ENCODE measurements around the gene GTF2H2C.
"Not testable (repeated sequence)": the region's sequence is repeated elsewhere in the genome, so short reads cannot be mapped to it uniquely, and the experiment has no call there.

GTF2H2C gene

DNA sequence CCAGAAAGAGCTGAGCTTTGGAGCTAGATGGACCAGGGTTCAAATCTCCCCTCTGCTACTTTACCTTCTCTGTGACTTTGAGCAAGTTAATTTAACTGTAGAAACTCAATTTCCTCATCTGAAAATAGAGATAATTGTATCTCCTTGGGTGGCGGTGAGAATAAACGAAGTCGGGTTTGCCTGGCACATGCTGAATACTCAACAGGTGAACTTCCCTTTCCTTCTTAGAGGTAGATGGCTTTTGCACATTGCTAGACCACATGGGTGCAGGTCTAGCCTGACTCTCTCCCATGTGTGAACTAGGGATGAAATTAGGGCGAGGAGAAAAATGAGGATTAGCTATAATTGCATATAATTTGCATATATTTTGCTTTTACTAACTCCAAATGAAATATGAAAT lies 31.4 kb upstream of the GTF2H2C start:
- Histone ChIP-seq H4K8ac (ENCODE audit: low read length) (no peak overlapping the region), H3K4me3 (ENCODE audit: insufficient read depth in 1 of 2, low read depth in 1 of 2, low read length in 2 of 2) (no peak overlapping the region), H2AK5ac (ENCODE audit: low read length, severe bottlenecking) (no peak overlapping the region), H3K4me2 (ENCODE audit: low read length, poor library complexity, severe bottlenecking) (no peak overlapping the region), H3K9ac (ENCODE audit: low read length) (no peak overlapping the region), H2BK12ac (ENCODE audit: low read length in 2 of 2) (no peak overlapping the region), H3K18ac (ENCODE audit: low read depth in 1 of 2, low read length in 2 of 2) (no peak overlapping the region), H3K36me3 (ENCODE audit: control insufficient read depth in 1 of 2, insufficient read depth in 2 of 2, low read depth in 1 of 2, low read length in 2 of 2) (no peaks in the 10 kb centered on the region), H3K79me1 (replicated peaks; ENCODE audit: low read length, poor library complexity, severe bottlenecking) (no peaks in the 10 kb centered on the region), H2BK120ac (ENCODE audit: low read depth, low read length) (no peak overlapping the region), H3K4ac (ENCODE audit: low read depth in 1 of 2, low read length in 2 of 2) (no peak overlapping the region), H3K27me3 (ENCODE audit: control insufficient read depth in 1 of 2, insufficient read depth in 1 of 2, low read length in 2 of 2) (no peaks in the 10 kb centered on the region), H2AFZ (ENCODE audit: low read depth, low read length) (no peak overlapping the region), H3K14ac (ENCODE audit: low read length in 2 of 2) (no peak overlapping the region), H3K23ac (ENCODE audit: low read length in 2 of 2) (no peak overlapping the region), H3K27ac (ENCODE audit: low read length, poor library complexity, severe bottlenecking) (no peak overlapping the region), H2BK15ac (ENCODE audit: low read depth, poor library complexity, severe bottlenecking) (no peak overlapping the region), H2BK5ac (ENCODE audit: low read depth, low read length, poor library complexity, severe bottlenecking) (no peak overlapping the region), H4K91ac (ENCODE audit: low read length) (no peak overlapping the region), H3K9me3 (ENCODE audit: control insufficient read depth, low read length) (no peaks in the 10 kb centered on the region), H3K4me1 (ENCODE audit: control insufficient read depth, insufficient read depth, low read depth, low read length) (no peaks in the 10 kb centered on the region)
- DNase-seq: no peak
- WGBS: 90% methylated on average over 3 of the region's 4 CpGs

DNA sequence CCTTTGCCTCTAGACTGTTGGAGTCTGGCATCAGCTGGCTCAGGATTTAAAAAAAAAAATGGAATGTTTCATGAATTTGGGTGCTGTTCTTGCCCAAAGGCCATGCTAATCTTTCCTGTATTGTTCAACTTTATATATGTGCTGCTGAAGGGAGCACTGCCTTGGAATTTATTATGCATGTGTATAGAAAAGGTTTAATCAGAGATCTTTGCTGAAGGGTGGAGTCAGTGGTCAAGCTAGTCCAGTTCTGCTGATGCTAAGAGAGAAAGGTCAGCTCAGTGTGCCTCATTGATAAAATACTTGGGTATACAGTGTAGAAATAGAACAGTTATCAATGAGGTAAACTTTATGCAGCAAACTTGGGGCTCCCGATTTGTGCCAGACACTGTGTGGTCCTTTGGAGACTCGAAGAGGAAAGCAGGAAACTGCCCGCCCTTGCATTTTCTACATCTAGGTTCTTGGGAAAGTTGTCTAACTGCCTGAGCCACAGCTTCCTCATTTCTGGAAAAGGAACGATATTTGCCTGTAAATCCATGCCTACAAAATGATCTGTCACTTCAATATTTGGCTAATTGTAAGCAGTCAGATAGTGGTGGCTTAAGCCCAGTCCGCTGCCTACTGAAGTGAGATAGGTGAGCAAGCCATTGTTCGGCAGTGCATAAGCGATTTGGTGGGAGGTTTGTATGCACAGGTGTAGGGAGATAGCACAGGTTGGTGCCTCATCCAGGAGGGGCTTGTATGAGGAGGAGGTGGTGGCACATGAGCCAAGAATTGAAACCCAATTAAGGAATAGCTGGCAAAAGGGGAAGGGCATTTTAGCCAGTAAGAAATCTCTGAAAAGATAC lies 29.2 kb upstream of the GTF2H2C start:
- no peak overlapping the region for H2BK5ac ChIP-seq (ENCODE audit: low read depth, low read length, poor library complexity, severe bottlenecking)
- no peak overlapping the region for H2BK12ac ChIP-seq (ENCODE audit: low read length in 2 of 2)
- H3K79me1 ChIP-seq (replicated peaks; ENCODE audit: low read length, poor library complexity, severe bottlenecking): no peaks in the 10 kb centered on the region
- no peak overlapping the region for H3K23ac ChIP-seq (ENCODE audit: low read length in 2 of 2)
- no peak overlapping the region for H3K4me2 ChIP-seq (ENCODE audit: low read length, poor library complexity, severe bottlenecking)
- H3K14ac ChIP-seq (ENCODE audit: low read length in 2 of 2): no peak overlapping the region
- H3K9ac ChIP-seq (ENCODE audit: low read length): no peak overlapping the region
- WGBS: 90% methylated on average over 7 of the region's 7 CpGs
- no peak overlapping the region for H2AFZ ChIP-seq (ENCODE audit: low read depth, low read length)
- H3K4ac ChIP-seq (ENCODE audit: low read depth in 1 of 2, low read length in 2 of 2): no peak overlapping the region
- H4K8ac ChIP-seq (ENCODE audit: low read length): no peak overlapping the region
- H4K91ac ChIP-seq (ENCODE audit: low read length): no peak overlapping the region
- H2AK5ac ChIP-seq (ENCODE audit: low read length, severe bottlenecking): no peak overlapping the region
- no peak overlapping the region for H2BK15ac ChIP-seq (ENCODE audit: low read depth, poor library complexity, severe bottlenecking)
- H2BK120ac ChIP-seq (ENCODE audit: low read depth, low read length): no peak overlapping the region
- H3K4me3 ChIP-seq (ENCODE audit: insufficient read depth in 1 of 2, low read depth in 1 of 2, low read length in 2 of 2): no peak overlapping the region
- H3K27ac ChIP-seq (ENCODE audit: low read length, poor library complexity, severe bottlenecking): no peak overlapping the region
- H3K18ac ChIP-seq (ENCODE audit: low read depth in 1 of 2, low read length in 2 of 2): no peak overlapping the region
- H3K36me3 ChIP-seq (ENCODE audit: control insufficient read depth in 1 of 2, insufficient read depth in 2 of 2, low read depth in 1 of 2, low read length in 2 of 2): no peaks in the 10 kb centered on the region
- no peaks in the 10 kb centered on the region for H3K27me3 ChIP-seq (ENCODE audit: control insufficient read depth in 1 of 2, insufficient read depth in 1 of 2, low read length in 2 of 2)
- H3K4me1 ChIP-seq (ENCODE audit: control insufficient read depth, insufficient read depth, low read depth, low read length): no peaks in the 10 kb centered on the region
- DNase-seq: no peak
- H3K9me3 ChIP-seq (ENCODE audit: control insufficient read depth, low read length): no peaks in the 10 kb centered on the region

- Histone ChIP-seq H2AK5ac (ENCODE audit: low read length, severe bottlenecking) (no peak overlapping the region), H2BK5ac (ENCODE audit: low read depth, low read length, poor library complexity, severe bottlenecking) (no peak overlapping the region), H3K4me1 (ENCODE audit: control insufficient read depth, insufficient read depth, low read depth, low read length) (no peaks in the 10 kb centered on the region), H3K79me1 (replicated peaks; ENCODE audit: low read length, poor library complexity, severe bottlenecking) (no peaks in the 10 kb centered on the region), H4K91ac (ENCODE audit: low read length) (no peak overlapping the region), H4K8ac (ENCODE audit: low read length) (no peak overlapping the region), H3K27ac (ENCODE audit: low read length, poor library complexity, severe bottlenecking) (no peak overlapping the region), H3K18ac (ENCODE audit: low read depth in 1 of 2, low read length in 2 of 2) (no peak overlapping the region), H3K36me3 (ENCODE audit: control insufficient read depth in 1 of 2, insufficient read depth in 2 of 2, low read depth in 1 of 2, low read length in 2 of 2) (no peaks in the 10 kb centered on the region), H2AFZ (ENCODE audit: low read depth, low read length) (no peak overlapping the region), H2BK12ac (ENCODE audit: low read length in 2 of 2) (no peak overlapping the region), H3K4ac (ENCODE audit: low read depth in 1 of 2, low read length in 2 of 2) (no peak overlapping the region), H3K4me2 (ENCODE audit: low read length, poor library complexity, severe bottlenecking) (no peak overlapping the region), H2BK15ac (ENCODE audit: low read depth, poor library complexity, severe bottlenecking) (no peak overlapping the region), H3K4me3 (ENCODE audit: insufficient read depth in 1 of 2, low read depth in 1 of 2, low read length in 2 of 2) (no peak overlapping the region), H3K9ac (ENCODE audit: low read length) (no peak overlapping the region), H3K23ac (ENCODE audit: low read length in 2 of 2) (no peak overlapping the region), H2BK120ac (ENCODE audit: low read depth, low read length) (no peak overlapping the region), H3K14ac (ENCODE audit: low read length in 2 of 2) (no peak overlapping the region), H3K27me3 (ENCODE audit: control insufficient read depth in 1 of 2, insufficient read depth in 1 of 2, low read length in 2 of 2) (no peaks in the 10 kb centered on the region), H3K9me3 (ENCODE audit: control insufficient read depth, low read length) (no peaks in the 10 kb centered on the region)
- DNase-seq: no peak
- 98% methylated on average over 2 of the region's 3 CpGs for WGBS
Measured at GRCh38 chr5:69531406-69531801, 28.6 kb upstream of the GTF2H2C start.

DNA sequence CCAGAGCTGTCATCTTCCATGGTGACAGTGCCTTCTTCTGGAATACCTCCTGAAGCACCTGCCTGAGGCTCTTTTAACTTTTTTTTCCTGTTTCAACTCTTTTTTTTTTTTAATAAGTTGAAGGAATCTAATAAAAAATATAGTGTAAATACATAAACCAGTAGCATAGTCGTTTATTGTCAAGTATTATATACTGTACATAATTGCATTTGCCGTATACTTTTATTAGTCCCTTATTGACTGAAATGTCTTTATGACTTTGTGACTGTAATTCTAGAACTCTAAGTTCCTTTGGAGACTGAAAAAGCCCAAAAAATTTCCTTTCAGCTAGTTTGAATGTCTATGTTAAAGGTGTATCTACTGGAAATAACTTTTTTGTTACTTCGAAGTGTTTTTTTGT lies 22.1 kb upstream of the GTF2H2C start:
- not testable (repeated sequence) for H3K27me3 ChIP-seq (ENCODE audit: control insufficient read depth in 1 of 2, insufficient read depth in 1 of 2, low read length in 2 of 2); H3K27ac ChIP-seq (ENCODE audit: low read length, poor library complexity, severe bottlenecking); H2AFZ ChIP-seq (ENCODE audit: low read depth, low read length); H2BK15ac ChIP-seq (ENCODE audit: low read depth, poor library complexity, severe bottlenecking); H4K8ac ChIP-seq (ENCODE audit: low read length); H3K36me3 ChIP-seq (ENCODE audit: control insufficient read depth in 1 of 2, insufficient read depth in 2 of 2, low read depth in 1 of 2, low read length in 2 of 2); H3K9ac ChIP-seq (ENCODE audit: low read length); H2AK5ac ChIP-seq (ENCODE audit: low read length, severe bottlenecking); H2BK12ac ChIP-seq (ENCODE audit: low read length in 2 of 2); H3K18ac ChIP-seq (ENCODE audit: low read depth in 1 of 2, low read length in 2 of 2); H4K91ac ChIP-seq (ENCODE audit: low read length); H3K4me3 ChIP-seq (ENCODE audit: insufficient read depth in 1 of 2, low read depth in 1 of 2, low read length in 2 of 2); H3K14ac ChIP-seq (ENCODE audit: low read length in 2 of 2); H3K4me2 ChIP-seq (ENCODE audit: low read length, poor library complexity, severe bottlenecking); H3K23ac ChIP-seq (ENCODE audit: low read length in 2 of 2); H2BK5ac ChIP-seq (ENCODE audit: low read depth, low read length, poor library complexity, severe bottlenecking); H3K4ac ChIP-seq (ENCODE audit: low read depth in 1 of 2, low read length in 2 of 2); DNase-seq; H2BK120ac ChIP-seq (ENCODE audit: low read depth, low read length); H3K9me3 ChIP-seq (ENCODE audit: control insufficient read depth, low read length); H3K4me1 ChIP-seq (ENCODE audit: control insufficient read depth, insufficient read depth, low read depth, low read length); H3K79me1 ChIP-seq (replicated peaks; ENCODE audit: low read length, poor library complexity, severe bottlenecking)
- no CpG with 5 or more reads among the region's 3 CpGs for WGBS

Measured in mesenchymal stem cell (in vitro differentiated cells and primary cell).